Stimulated activated memory B cell treated with anti-CD40 and anti-IgM and Interleukin-4, amounts not matched to agents 10 μg/mL and 1 μg/mL and 100 μg/mL, for 72 hours (primary cell): ENCODE results near the gene SEMA3E.
"Not testable (repeated sequence)": the region's sequence is repeated elsewhere in the genome, so short reads cannot be mapped to it uniquely, and the experiment has no call there.

ENCODE experiments used
- ATAC-seq: fragments of 150-1000 bp; cut with Tn5 transposase; 2 replicates; pipeline ENCODE4 v1.10.0; 2021
- H3K27ac Mint-ChIP-seq: one replicate; pipeline ENCODE4 v1.8.0; 2022; ENCODE audit warnings: mild to moderate bottlenecking, mixed read lengths
- H3K27me3 Mint-ChIP-seq: one replicate; pipeline ENCODE4 v1.8.0; 2022; ENCODE audit warnings: mixed read lengths
- H3K36me3 Mint-ChIP-seq: one replicate; pipeline ENCODE4 v1.8.0; 2022; ENCODE audit warnings: mixed read lengths
- H3K4me1 Mint-ChIP-seq: one replicate; pipeline ENCODE4 v1.8.0; 2022; ENCODE audit warnings: mixed read lengths
- H3K4me3 Mint-ChIP-seq: one replicate; pipeline ENCODE4 v1.8.0; 2022; ENCODE audit warnings: mild to moderate bottlenecking, moderate library complexity, mixed read lengths
- H3K9me3 Mint-ChIP-seq: one replicate; pipeline ENCODE4 v1.8.0; 2022; ENCODE audit warnings: mixed read lengths

SEMA3E gene

GRCh38 chr7:83439026-83439425 is 209.9 kb downstream of the SEMA3E start:
- no peaks in the 10 kb centered on the region for H3K27me3 Mint-ChIP-seq
- ATAC-seq: no peak
- H3K9me3 Mint-ChIP-seq: peaks cover 2% of the 10 kb centered on the region
- H3K4me1 Mint-ChIP-seq: no peaks in the 10 kb centered on the region
- H3K27ac Mint-ChIP-seq: no peak overlapping the region
- H3K4me3 Mint-ChIP-seq: no peak overlapping the region
- H3K36me3 Mint-ChIP-seq: no peaks in the 10 kb centered on the region

- H3K27ac Mint-ChIP-seq, H3K4me3 Mint-ChIP-seq, H3K36me3 Mint-ChIP-seq, H3K9me3 Mint-ChIP-seq, H3K4me1 Mint-ChIP-seq, ATAC-seq, H3K27me3 Mint-ChIP-seq: not testable (repeated sequence)
Observed at GRCh38 chr7:83430289-83430688, 218.7 kb downstream of the SEMA3E start.

- Mint-ChIP-seq H3K36me3 (no peaks in the 10 kb centered on the region), H3K9me3 (no peaks in the 10 kb centered on the region), H3K4me1 (no peaks in the 10 kb centered on the region), H3K4me3 (no peak overlapping the region), H3K27ac (no peak overlapping the region), H3K27me3 (no peaks in the 10 kb centered on the region)
- no peak for ATAC-seq
Observed at GRCh38 chr7:83429493-83429892, 219.4 kb downstream of the SEMA3E start.

GRCh38 chr7:83427884-83428283 is 221.1 kb downstream of the SEMA3E start:
- ATAC-seq: no peak
- no peaks in the 10 kb centered on the region for H3K4me1 Mint-ChIP-seq

GRCh38 chr7:83426325-83426724 is 222.6 kb downstream of the SEMA3E start:
- no peaks in the 10 kb centered on the region for H3K4me1 Mint-ChIP-seq
- no peak overlapping the region for H3K4me3 Mint-ChIP-seq
- ATAC-seq: no peak

More at GRCh38 chr7:83427884-83428283, 221.1 kb downstream of the SEMA3E start:
- H3K27me3 Mint-ChIP-seq: no peaks in the 10 kb centered on the region
- H3K36me3 Mint-ChIP-seq: no peaks in the 10 kb centered on the region
- H3K4me3 Mint-ChIP-seq: no peak overlapping the region
- no peaks in the 10 kb centered on the region for H3K9me3 Mint-ChIP-seq
- H3K27ac Mint-ChIP-seq: no peak overlapping the region

GRCh38 chr7:83419013-83419412 is 229.9 kb downstream of the SEMA3E start:
- H3K9me3 Mint-ChIP-seq: peaks cover 3% of the 10 kb centered on the region
- H3K27ac Mint-ChIP-seq: no peak overlapping the region
- H3K27me3 Mint-ChIP-seq: no peaks in the 10 kb centered on the region
- no peak for ATAC-seq
- H3K4me1 Mint-ChIP-seq: no peaks in the 10 kb centered on the region
- no peaks in the 10 kb centered on the region for H3K36me3 Mint-ChIP-seq
- H3K4me3 Mint-ChIP-seq: no peak overlapping the region

More at GRCh38 chr7:83426325-83426724, 222.6 kb downstream of the SEMA3E start:
- Mint-ChIP-seq H3K27ac (no peak overlapping the region), H3K9me3 (no peaks in the 10 kb centered on the region), H3K36me3 (no peaks in the 10 kb centered on the region), H3K27me3 (no peaks in the 10 kb centered on the region)

- H3K4me3 Mint-ChIP-seq: no peak overlapping the region
- peaks cover 3% of the 10 kb centered on the region for H3K9me3 Mint-ChIP-seq
- ATAC-seq: no peak
- no peaks in the 10 kb centered on the region for H3K4me1 Mint-ChIP-seq
- no peaks in the 10 kb centered on the region for H3K36me3 Mint-ChIP-seq
- no peak overlapping the region for H3K27ac Mint-ChIP-seq
- no peaks in the 10 kb centered on the region for H3K27me3 Mint-ChIP-seq
Observed at GRCh38 chr7:83415840-83416239, 233.1 kb downstream of the SEMA3E start.

- ATAC-seq: no peak
Observed at GRCh38 chr7:83414947-83415346, 234.0 kb downstream of the SEMA3E start.

GRCh38 chr7:83413831-83414230 is 235.1 kb downstream of the SEMA3E start:
- Mint-ChIP-seq H3K9me3 (no peaks in the 10 kb centered on the region), H3K4me3 (no peak overlapping the region), H3K27ac (no peak overlapping the region), H3K4me1 (no peaks in the 10 kb centered on the region), H3K27me3 (no peaks in the 10 kb centered on the region), H3K36me3 (no peaks in the 10 kb centered on the region)
- no peak for ATAC-seq

More at GRCh38 chr7:83414947-83415346, 234.0 kb downstream of the SEMA3E start:
- Mint-ChIP-seq H3K27ac (no peak overlapping the region), H3K36me3 (no peaks in the 10 kb centered on the region), H3K4me1 (no peaks in the 10 kb centered on the region), H3K4me3 (no peak overlapping the region), H3K27me3 (no peaks in the 10 kb centered on the region), H3K9me3 (peaks cover 3% of the 10 kb centered on the region)

- Mint-ChIP-seq H3K4me1 (no peaks in the 10 kb centered on the region), H3K27ac (no peak overlapping the region), H3K27me3 (no peaks in the 10 kb centered on the region), H3K36me3 (no peaks in the 10 kb centered on the region), H3K9me3 (no peaks in the 10 kb centered on the region), H3K4me3 (no peak overlapping the region)
- no peak for ATAC-seq
Observed at GRCh38 chr7:83413424-83413823, 235.5 kb downstream of the SEMA3E start.

GRCh38 chr7:83410989-83411591 is 237.8 kb downstream of the SEMA3E start:
- Mint-ChIP-seq H3K36me3 (no peaks in the 10 kb centered on the region), H3K27me3 (no peaks in the 10 kb centered on the region), H3K4me1 (no peaks in the 10 kb centered on the region), H3K4me3 (no peak overlapping the region), H3K9me3 (no peaks in the 10 kb centered on the region), H3K27ac (no peak overlapping the region)
- no peak for ATAC-seq

- ATAC-seq: no peak
- Mint-ChIP-seq H3K36me3 (no peaks in the 10 kb centered on the region), H3K27me3 (no peaks in the 10 kb centered on the region), H3K9me3 (no peaks in the 10 kb centered on the region), H3K27ac (no peak overlapping the region), H3K4me1 (no peaks in the 10 kb centered on the region), H3K4me3 (no peak overlapping the region)
Observed at GRCh38 chr7:83394776-83395175, 254.2 kb downstream of the SEMA3E start.

- Mint-ChIP-seq H3K4me1 (no peaks in the 10 kb centered on the region), H3K36me3 (no peaks in the 10 kb centered on the region), H3K4me3 (no peak overlapping the region), H3K27ac (no peak overlapping the region), H3K9me3 (no peaks in the 10 kb centered on the region), H3K27me3 (no peaks in the 10 kb centered on the region)
- no peak for ATAC-seq
Observed at GRCh38 chr7:83388436-83388835, 260.5 kb downstream of the SEMA3E start.

- Mint-ChIP-seq H3K36me3 (no peaks in the 10 kb centered on the region), H3K4me1 (no peaks in the 10 kb centered on the region), H3K27ac (no peak overlapping the region), H3K27me3 (no peaks in the 10 kb centered on the region), H3K4me3 (no peak overlapping the region), H3K9me3 (peaks cover 3% of the 10 kb centered on the region)
- no peak for ATAC-seq
Observed at GRCh38 chr7:83366629-83367028, 282.3 kb downstream of the SEMA3E start.

GRCh38 chr7:83365746-83366145 is 283.2 kb downstream of the SEMA3E start:
- Mint-ChIP-seq H3K4me3 (no peak overlapping the region), H3K9me3 (peaks cover 7% of the 10 kb centered on the region), H3K27me3 (no peaks in the 10 kb centered on the region), H3K36me3 (no peaks in the 10 kb centered on the region), H3K4me1 (no peaks in the 10 kb centered on the region), H3K27ac (no peak overlapping the region)
- ATAC-seq: no peak

GRCh38 chr7:83362871-83363550 is 285.9 kb downstream of the SEMA3E start:
- no peaks in the 10 kb centered on the region for H3K36me3 Mint-ChIP-seq
- ATAC-seq: no peak
- no peaks in the 10 kb centered on the region for H3K27me3 Mint-ChIP-seq
- no peaks in the 10 kb centered on the region for H3K4me1 Mint-ChIP-seq
- no peak overlapping the region for H3K27ac Mint-ChIP-seq
- H3K9me3 Mint-ChIP-seq: peaks cover 7% of the 10 kb centered on the region
- no peak overlapping the region for H3K4me3 Mint-ChIP-seq
